Left forelimb (tissue), 1 donor: ENCODE results near the gene ITPK1.

Source experiments
- DNase-seq: peaks from one replicate; pipeline ENCODE4 v3.0.0-alpha.2; 2018; ENCODE audit warnings: low spot score

Gene ITPK1

DNA sequence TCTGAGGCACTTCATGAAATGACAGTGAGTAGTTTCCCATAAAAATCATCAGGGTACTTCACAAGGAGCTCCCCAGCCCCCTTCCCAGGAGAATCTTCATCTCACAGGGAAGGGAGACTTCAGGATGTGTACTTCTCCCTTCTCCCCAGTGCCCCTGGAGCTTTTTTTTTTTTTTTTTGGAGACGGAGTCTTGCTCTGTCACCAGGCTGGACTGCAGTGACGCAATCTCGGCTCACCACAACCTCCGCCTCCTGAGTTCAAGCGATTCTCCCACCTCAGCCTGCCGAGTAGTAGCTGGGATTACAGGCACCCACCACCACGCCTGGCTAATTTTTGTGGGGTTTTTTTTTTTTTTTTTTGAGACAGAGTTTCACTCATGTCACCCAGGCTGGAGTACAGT is 10.4 kb downstream of the ITPK1 start:
- no peak for DNase-seq

GRCh38 chr14:93104961-93105360 is 10.8 kb downstream of the ITPK1 start:
- DNase-seq = no peak

DNA sequence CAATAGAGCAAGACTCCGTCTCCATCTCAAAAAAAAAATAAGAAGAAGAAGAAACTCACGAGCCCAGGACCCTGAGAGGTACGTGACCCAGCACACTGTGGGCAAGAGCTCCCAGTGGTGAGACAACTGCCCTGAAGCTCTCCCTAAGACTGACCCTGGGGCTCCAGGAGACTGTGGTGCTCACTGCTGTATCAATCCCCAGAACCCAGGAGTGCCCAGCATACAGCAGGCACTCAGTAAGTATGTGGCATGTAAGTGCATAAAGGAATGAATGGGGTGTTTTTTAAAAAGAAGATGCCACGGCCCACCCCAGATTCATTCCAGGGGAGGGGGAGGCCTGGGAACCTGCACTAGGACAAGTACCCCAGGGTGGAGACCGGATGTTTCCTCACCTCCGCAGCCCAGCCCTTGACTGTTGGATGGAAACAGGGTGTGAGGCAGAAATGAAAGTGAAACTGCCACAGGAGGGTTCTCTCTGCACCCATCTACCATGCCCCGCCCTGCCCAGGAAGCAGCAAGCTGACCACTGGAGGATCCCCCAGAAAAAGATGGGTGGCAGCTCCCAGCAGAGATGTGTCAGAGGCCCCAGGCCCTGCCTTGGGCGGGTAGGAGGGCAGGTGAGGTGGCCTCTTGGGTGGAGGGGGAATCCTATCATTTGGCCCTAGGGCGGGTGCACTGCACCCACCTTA is 12.2 kb downstream of the ITPK1 start:
- no peak for DNase-seq

DNA sequence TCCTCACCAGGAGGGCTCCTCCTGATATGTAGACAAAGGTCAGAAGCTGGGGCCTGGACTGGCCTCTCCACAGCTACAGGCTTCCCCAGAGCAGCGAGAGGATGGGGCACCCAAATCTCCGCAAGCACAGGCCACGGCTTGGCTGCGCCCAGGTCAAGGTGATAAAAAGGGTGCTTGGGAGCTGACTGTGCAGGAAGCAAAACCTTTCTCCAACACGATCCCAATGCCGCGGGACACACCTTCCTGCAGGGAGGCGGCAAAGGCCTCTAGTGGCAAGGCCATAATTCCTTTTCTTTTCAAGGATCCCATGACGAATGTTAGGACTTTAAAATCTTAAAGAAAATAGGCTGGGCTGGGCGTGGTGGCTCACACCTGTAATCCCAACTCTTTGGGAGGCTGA is 13.6 kb downstream of the ITPK1 start:
- no peak for DNase-seq

GRCh38 chr14:93101181-93101580 is 14.5 kb downstream of the ITPK1 start:
- DNase-seq = no peak

GRCh38 chr14:93100570-93100969 is 15.2 kb downstream of the ITPK1 start:
- no peak for DNase-seq

- no peak for DNase-seq
These were observed 15.6 kb downstream of the ITPK1 start for GRCh38 chr14:93100100-93100499.

GRCh38 chr14:93099643-93100042 is 16.1 kb downstream of the ITPK1 start:
- DNase-seq = no peak

- no peak for DNase-seq
These were observed 16.5 kb downstream of the ITPK1 start for GRCh38 chr14:93099196-93099595.

DNA sequence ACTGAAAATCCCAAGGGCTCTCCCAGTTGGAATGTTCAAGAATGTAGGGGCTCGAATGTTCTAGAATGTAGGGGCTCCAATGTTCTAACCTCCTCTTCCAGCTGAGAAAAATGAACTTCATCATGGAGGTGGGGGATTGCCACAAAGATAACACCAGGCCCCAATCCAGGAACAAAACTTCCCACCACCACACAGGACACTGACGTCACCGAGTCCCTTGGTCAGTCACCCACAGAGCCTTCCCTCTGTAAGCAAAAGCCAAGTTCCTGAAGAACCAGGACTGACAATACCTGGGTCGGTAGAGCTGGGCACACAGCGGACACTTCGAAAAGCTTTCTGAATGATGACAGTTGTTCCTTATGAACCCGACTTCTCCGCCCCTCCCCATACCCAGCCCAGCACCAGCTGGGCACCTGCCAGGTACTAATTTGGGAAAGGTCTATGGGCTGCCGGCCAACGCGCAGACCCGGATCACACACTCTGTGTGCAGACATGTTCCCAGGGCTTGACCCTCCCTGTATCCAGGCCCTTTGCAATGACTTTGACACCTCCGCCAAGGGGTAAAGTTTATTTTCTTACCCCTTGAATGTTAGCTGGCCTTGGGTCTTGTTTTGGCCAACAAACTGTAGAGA is 18.9 kb downstream of the ITPK1 start:
- DNase-seq = no peak

- DNase-seq = no peak
These were observed 19.8 kb downstream of the ITPK1 start for GRCh38 chr14:93095742-93096510.

GRCh38 chr14:93094121-93094918 is 21.4 kb downstream of the ITPK1 start:
- no peak for DNase-seq

DNA sequence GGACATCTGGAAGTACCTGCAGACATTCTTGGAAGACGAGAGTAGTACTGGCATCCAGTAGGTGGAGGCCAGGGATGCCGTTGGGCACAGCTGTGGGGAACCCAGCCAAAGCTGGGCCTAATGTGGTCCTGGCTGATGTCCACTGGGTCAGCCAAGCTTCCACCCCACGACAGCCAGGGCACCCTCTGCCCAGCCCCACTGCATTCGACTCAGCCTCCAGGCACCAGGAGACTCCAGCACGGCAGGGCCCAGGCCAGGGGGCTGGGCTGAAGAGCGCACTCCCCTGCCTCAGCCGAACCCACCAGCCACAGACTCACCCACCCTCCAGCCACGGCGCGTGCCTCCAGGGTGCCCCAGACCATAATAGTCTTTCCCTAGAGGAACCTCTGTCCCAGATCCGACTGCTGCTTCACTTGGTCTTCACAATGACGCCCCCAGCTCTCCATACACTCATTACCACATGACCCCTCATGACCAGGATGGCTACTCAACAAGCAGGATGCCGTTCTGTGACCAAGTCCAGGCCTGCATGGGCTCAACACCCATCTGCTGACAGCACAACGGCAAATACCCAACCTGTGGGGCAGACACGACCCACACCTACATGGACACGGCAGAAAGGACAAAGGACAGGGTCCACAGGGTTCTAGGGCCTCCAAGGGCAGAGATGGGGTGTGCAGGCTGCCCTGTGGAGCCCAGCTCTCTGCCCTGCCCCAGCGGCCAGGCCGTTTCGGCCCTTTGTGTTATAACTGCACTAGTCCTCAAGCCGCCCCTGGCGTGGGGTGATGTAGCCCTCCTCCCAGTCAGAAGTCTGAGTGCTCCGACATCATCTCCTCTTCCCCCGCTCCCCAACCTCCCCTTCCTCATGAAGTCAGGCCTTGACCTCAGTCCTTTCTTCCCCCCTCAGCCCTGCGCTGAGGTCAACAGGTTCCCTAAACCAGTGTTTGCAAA is 22.8 kb downstream of the ITPK1 start:
- no peak for DNase-seq

- DNase-seq = no peak
These were observed 24.1 kb downstream of the ITPK1 start for GRCh38 chr14:93091666-93092065.

- no peak for DNase-seq
These were observed 24.7 kb downstream of the ITPK1 start for GRCh38 chr14:93090826-93091555.

GRCh38 chr14:93089521-93090269 is 26.0 kb downstream of the ITPK1 start:
- DNase-seq = no peak

DNA sequence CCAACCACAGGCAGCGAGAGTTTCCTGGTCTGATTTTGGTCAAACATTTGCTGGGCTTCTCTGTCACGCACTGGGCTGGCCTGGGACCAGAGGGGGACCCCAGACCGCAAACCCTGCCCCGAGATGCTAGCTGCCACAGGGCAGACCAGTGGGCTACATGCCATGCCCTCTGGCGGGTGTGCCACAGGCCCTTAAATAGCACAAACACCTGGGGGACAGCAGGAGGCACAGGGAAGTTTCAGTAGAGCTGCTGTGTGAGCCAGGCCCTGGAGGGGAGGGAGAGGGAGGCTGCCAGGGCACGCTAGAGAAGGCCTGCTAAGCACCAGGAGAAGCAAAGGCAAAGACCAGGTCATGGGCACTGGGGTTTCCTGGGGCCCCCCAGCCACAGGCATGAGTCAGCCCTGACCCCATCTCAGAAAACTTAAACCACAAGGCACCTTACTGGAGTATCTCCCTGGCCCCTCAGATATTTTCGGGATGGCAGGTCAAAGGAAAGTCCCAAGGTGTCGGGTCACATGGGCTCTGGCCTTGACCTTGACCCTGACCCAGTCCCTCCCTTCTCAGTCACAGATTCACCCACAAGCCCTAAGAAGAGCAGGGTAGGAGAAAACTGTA is 29.2 kb downstream of the ITPK1 start:
- no peak for DNase-seq

DNA sequence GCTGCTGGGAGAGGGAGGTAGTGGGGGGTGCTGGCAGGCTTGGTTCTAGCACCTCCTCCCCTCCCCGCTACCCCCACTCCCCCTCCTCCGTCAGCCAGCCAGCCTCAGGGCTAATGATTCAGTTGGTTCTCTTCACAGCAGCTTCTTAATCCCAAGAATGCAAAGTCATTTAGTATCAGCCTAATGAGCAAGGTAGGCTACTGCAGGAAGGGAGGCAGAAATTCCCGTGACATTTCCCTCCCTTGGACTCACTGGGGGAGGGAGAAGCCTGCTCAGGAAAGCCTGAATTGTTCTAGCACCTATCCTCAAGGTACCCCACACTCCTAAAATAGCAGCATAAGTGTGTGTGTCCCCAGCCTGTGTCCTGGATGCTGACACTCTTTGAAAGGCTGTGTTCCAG is 29.8 kb downstream of the ITPK1 start:
- DNase-seq = no peak
